ENCODE results near the gene PGM5. TPM values are rescaled to one million over a fixed set of nuclear protein-coding genes. Genes with fewer than 3 reads are reported as not detected.

PGM5 gene
- total RNA-seq, 1 donor from 2014 or later, result 191 TPM

- no peak for DNase-seq (ENCODE audit: low spot score)
- intact Hi-C loops (cut with DNase I), result no loop called here
Measured at GRCh38 chr9:68476847-68477246, 120.4 kb downstream of the PGM5 start.

GRCh38 chr9:68480807-68481206, 124.4 kb downstream of the PGM5 start:
- intact Hi-C loops (cut with DNase I), result no loop called here
- no peak for DNase-seq (ENCODE audit: low spot score)

GRCh38 chr9:68482548-68482947, 126.1 kb downstream of the PGM5 start:
- intact Hi-C loops (cut with DNase I), result no loop called here
- DNase-seq (ENCODE audit: low spot score), result no peak

- intact Hi-C loops (cut with DNase I), result no loop called here
- no peak for DNase-seq (ENCODE audit: low spot score)
Measured at GRCh38 chr9:68488126-68488525, 131.7 kb downstream of the PGM5 start.

- intact Hi-C loops (cut with DNase I), result no loop called here
Measured at GRCh38 chr9:68489646-68490045, 133.2 kb downstream of the PGM5 start.

GRCh38 chr9:68492806-68493205, 136.4 kb downstream of the PGM5 start:
- no peak for DNase-seq (ENCODE audit: low spot score)
- intact Hi-C loops (cut with DNase I), result no loop called here

More at GRCh38 chr9:68489646-68490045, 133.2 kb downstream of the PGM5 start:
- no peak for DNase-seq (ENCODE audit: low spot score)

- intact Hi-C loops (cut with DNase I), result no loop called here
- DNase-seq (ENCODE audit: low spot score), result no peak
Measured at GRCh38 chr9:68493541-68493940, 137.1 kb downstream of the PGM5 start.

GRCh38 chr9:68493958-68494577, 137.7 kb downstream of the PGM5 start:
- DNase-seq (ENCODE audit: low spot score), result no peak
- intact Hi-C loops (cut with DNase I), result no loop called here

GRCh38 chr9:68495247-68495646, 138.8 kb downstream of the PGM5 start:
- intact Hi-C loops (cut with DNase I), result no loop called here

GRCh38 chr9:68496356-68496755, 139.9 kb downstream of the PGM5 start:
- intact Hi-C loops (cut with DNase I), result no loop called here
- DNase-seq (ENCODE audit: low spot score), result no peak

More at GRCh38 chr9:68495247-68495646, 138.8 kb downstream of the PGM5 start:
- DNase-seq (ENCODE audit: low spot score), result no peak

- no peak for DNase-seq (ENCODE audit: low spot score)
- intact Hi-C loops (cut with DNase I), result no loop called here
Measured at GRCh38 chr9:68497629-68498028, 141.2 kb downstream of the PGM5 start.

- intact Hi-C loops (cut with DNase I), result no loop called here
- no peak for DNase-seq (ENCODE audit: low spot score)
Measured at GRCh38 chr9:68498816-68499215, 142.4 kb downstream of the PGM5 start.

- DNase-seq (ENCODE audit: low spot score), result no peak
- intact Hi-C loops (cut with DNase I), result loop anchor here (2.0 to 10.0 kb wide), 4 partner anchors 38 to 146 kb away; partner anchors contain the start of gene PGM5
Measured at GRCh38 chr9:68500457-68501381, 144.3 kb downstream of the PGM5 start.

- intact Hi-C loops (cut with DNase I), result loop anchor here (5.0 to 10.0 kb wide), 3 partner anchors 40 to 147 kb away; partner anchors contain the start of gene PGM5
- DNase-seq (ENCODE audit: low spot score), result no peak
Measured at GRCh38 chr9:68502279-68502678, 145.9 kb downstream of the PGM5 start.

- DNase-seq (ENCODE audit: low spot score), result no peak
- intact Hi-C loops (cut with DNase I), result loop anchor here (5.0 to 10.0 kb wide), 2 partner anchors 61 to 151 kb away; partner anchors contain the start of gene PGM5
Measured at GRCh38 chr9:68505681-68506409, 149.4 kb downstream of the PGM5 start.

GRCh38 chr9:68506551-68506950, 150.1 kb downstream of the PGM5 start:
- intact Hi-C loops (cut with DNase I), result loop anchor here (5.0 to 10.0 kb wide), 2 partner anchors 61 to 152 kb away; partner anchors contain the start of gene PGM5
- no peak for DNase-seq (ENCODE audit: low spot score)

- DNase-seq (ENCODE audit: low spot score), result no peak
- intact Hi-C loops (cut with DNase I), result loop anchor here (5.0 to 10.0 kb wide), 2 partner anchors 60 to 152 kb away; partner anchors contain the start of gene PGM5
Measured at GRCh38 chr9:68507130-68507805, 150.9 kb downstream of the PGM5 start.

- DNase-seq (ENCODE audit: low spot score), result no peak
- intact Hi-C loops (cut with DNase I), result loop anchor here (5.0 to 10.0 kb wide), 2 partner anchors 60 to 153 kb away; partner anchors contain the start of gene PGM5
Measured at GRCh38 chr9:68507806-68508145, 151.4 kb downstream of the PGM5 start.

- DNase-seq (ENCODE audit: low spot score), result no peak
Measured at GRCh38 chr9:68508547-68508946, 152.1 kb downstream of the PGM5 start.

More at GRCh38 chr9:68508547-68508946, 152.1 kb downstream of the PGM5 start:
- intact Hi-C loops (cut with DNase I), result loop anchor here (5.0 to 10.0 kb wide), 2 partner anchors 59 to 154 kb away; partner anchors contain the start of gene PGM5
